PC-9 (cell line): Measurements from ENCODE around the gene CIBAR2. TPM values are rescaled to one million over a fixed set of nuclear protein-coding genes. Genes with fewer than 3 reads are reported as not detected.

Experiments
- BruUV-seq: library from RNA; stranded (reverse); fragments of 400-500 nt; replicated peaks from 2 replicates; lab custom pipeline; 2021; lab: Mats Ljungman, UMichigan
- CTCF ChIA-PET: fragments of 300-600 bp; sonication (Branson Sonifier 250); formaldehyde crosslinking; loops from one replicate; lab custom pipeline; 2022; ENCODE audit warnings: antibody characterized with exemption; lab: Charles Lee
- POLR2A ChIA-PET: fragments of 300-600 bp; sonication (Branson Sonifier 250); formaldehyde crosslinking; loops from one replicate; lab custom pipeline; 2022; ENCODE audit warnings: antibody characterized with exemption; ENCODE audit not compliant: unreplicated experiment; lab: Charles Lee
- DNase-seq, 2 experiments: peaks; one replicate each; pipeline versions ENCODE4 v3.0.0 to v3.0.0-alpha.2; 2015 to 2022; ENCODE audit warnings: mixed read lengths in 1 of 2
- H2AFZ ChIP-seq: fragments of 200-600 bp; sonication (generic); 2 replicates; pipeline ENCODE4 v1.8.1; 2017; ENCODE audit warnings: antibody characterized with exemption
- H3F3A ChIP-seq: fragments of 200-600 bp; sonication (generic); 2 replicates; pipeline ENCODE4 v1.8.1; 2017; ENCODE audit warnings: antibody characterized with exemption, mild to moderate bottlenecking, low read depth; ENCODE audit not compliant: insufficient read depth
- H3K27ac ChIP-seq: fragments of 200-600 bp; sonication (generic); 2 replicates; pipeline ENCODE4 v1.6.1; 2016; ENCODE audit warnings: mixed run types
- H3K27me3 ChIP-seq: fragments of 200-600 bp; sonication (generic); 2 replicates; pipeline ENCODE4 v1.6.1; 2016; ENCODE audit warnings: low read depth, mixed run types; ENCODE audit not compliant: insufficient read depth
- H3K36me3 ChIP-seq: fragments of 200-600 bp; sonication (generic); 2 replicates; pipeline ENCODE4 v1.6.1; 2016; ENCODE audit warnings: low read depth, mixed run types
- H3K4me1 ChIP-seq: fragments of 200-600 bp; sonication (generic); replicated peaks from 2 replicates; pipeline ENCODE4 v1.6.1; 2016; ENCODE audit warnings: mixed run types; ENCODE audit not compliant: insufficient read depth
- H3K4me2 ChIP-seq: fragments of 200-600 bp; sonication (generic); 2 replicates; pipeline ENCODE4 v1.6.1; 2017; ENCODE audit warnings: mixed run types
- H3K4me3 ChIP-seq: fragments of 200-600 bp; sonication (generic); 2 replicates; pipeline ENCODE4 v1.6.1; 2016; ENCODE audit warnings: mixed run types
- H3K79me2 ChIP-seq: fragments of 200-600 bp; sonication (generic); 2 replicates; pipeline ENCODE4 v1.6.1; 2017; ENCODE audit warnings: low read depth, mixed run types
- H3K9me2 ChIP-seq: fragments of 200-600 bp; sonication (generic); 2 replicates; pipeline ENCODE4 v1.8.1; 2017; ENCODE audit warnings: mild to moderate bottlenecking; ENCODE audit not compliant: insufficient read depth
- H3K9me3 ChIP-seq: fragments of 200-600 bp; sonication (generic); 2 replicates; pipeline ENCODE4 v1.8.1; 2016; ENCODE audit warnings: low read depth; ENCODE audit not compliant: insufficient read depth
- H4K20me1 ChIP-seq: fragments of 200-600 bp; sonication (generic); 2 replicates; pipeline ENCODE4 v1.8.1; 2017; ENCODE audit not compliant: insufficient read depth
- EZH2 ChIP-seq: fragments of 200-600 bp; sonication (generic); IDR thresholded peaks from 2 replicates; pipeline ENCODE4 v1.8.0; 2017; ENCODE audit warnings: antibody characterized with exemption, low read depth
- intact Hi-C: fragments of 100-400 bp; cut with micrococcal nuclease; formaldehyde crosslinking; loops from one replicate; pipeline ENCODE4 v1.10.0; 2022; ENCODE audit not compliant: unreplicated experiment
- total RNA-seq: library from RNA; stranded (reverse); gene quantifications from 2 replicates; pipeline ENCODE4 v1.2.3, GENCODE V29; 2021
- TF ChIP-seq, protein P1 (sequence below): fragments of 200-600 bp; sonication (generic); conservative IDR thresholded peaks from 2 replicates; pipeline ENCODE4 v1.6.1; 2017; ENCODE audit warnings: mixed run types, antibody characterized with exemption, mild to moderate bottlenecking, moderate library complexity

CIBAR2 gene
- total RNA-seq, 1 experiment from 2014 or later: not detected

DNA sequence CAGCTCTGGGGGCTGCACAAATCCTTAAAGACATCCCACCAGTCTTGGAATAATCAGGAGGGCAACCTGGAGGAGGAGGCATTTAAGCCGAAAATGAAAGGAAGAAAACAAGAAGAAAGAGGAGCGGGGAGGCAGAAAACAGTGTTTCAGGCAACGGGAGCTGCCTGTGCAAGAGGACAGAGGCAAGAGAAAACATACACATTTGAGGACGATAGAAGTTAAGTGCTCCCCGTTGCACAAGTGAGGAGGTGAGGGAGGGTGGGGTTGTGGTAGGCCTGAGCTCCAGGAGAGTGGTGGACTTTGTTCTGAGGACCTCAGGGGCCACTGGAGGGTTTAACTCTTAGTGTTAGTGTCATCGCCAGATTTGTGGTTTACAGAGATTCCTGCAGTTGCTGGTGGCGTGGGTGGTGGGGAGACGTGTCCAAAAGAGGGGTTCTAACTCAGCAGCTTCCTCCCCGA lies 27.6 kb upstream of the CIBAR2 start:
- CTCF ChIA-PET: no interaction called here
- Histone ChIP-seq H3K27ac (no peak overlapping the region), H3K79me2 (no peaks in the 10 kb centered on the region), H4K20me1 (no peaks in the 10 kb centered on the region), H3K36me3 (no peaks in the 10 kb centered on the region), H3K4me3 (no peak overlapping the region), H3K4me1 (peaks cover 15% of the 10 kb centered on the region), H3K27me3 (peaks cover 16% of the 10 kb centered on the region), H3K4me2 (no peak overlapping the region), H2AFZ (no peak overlapping the region), H3K9me2 (no peaks in the 10 kb centered on the region), H3K9me3 (no peaks in the 10 kb centered on the region), H3F3A (peaks cover 7% of the 10 kb centered on the region; the same call in 1 of the 2 replicates)
- intact Hi-C loops: no loop called here
- no peak for DNase-seq
- POLR2A ChIA-PET: interaction anchor here (0.6 kb wide), 1 partner anchor 64 kb away, joined by 3 read pairs; no protein-coding TSS in a partner anchor
- BruUV-seq: no TSS peak
- no peak for TF ChIP-seq EZH2
- TF ChIP-seq, protein P1, sequence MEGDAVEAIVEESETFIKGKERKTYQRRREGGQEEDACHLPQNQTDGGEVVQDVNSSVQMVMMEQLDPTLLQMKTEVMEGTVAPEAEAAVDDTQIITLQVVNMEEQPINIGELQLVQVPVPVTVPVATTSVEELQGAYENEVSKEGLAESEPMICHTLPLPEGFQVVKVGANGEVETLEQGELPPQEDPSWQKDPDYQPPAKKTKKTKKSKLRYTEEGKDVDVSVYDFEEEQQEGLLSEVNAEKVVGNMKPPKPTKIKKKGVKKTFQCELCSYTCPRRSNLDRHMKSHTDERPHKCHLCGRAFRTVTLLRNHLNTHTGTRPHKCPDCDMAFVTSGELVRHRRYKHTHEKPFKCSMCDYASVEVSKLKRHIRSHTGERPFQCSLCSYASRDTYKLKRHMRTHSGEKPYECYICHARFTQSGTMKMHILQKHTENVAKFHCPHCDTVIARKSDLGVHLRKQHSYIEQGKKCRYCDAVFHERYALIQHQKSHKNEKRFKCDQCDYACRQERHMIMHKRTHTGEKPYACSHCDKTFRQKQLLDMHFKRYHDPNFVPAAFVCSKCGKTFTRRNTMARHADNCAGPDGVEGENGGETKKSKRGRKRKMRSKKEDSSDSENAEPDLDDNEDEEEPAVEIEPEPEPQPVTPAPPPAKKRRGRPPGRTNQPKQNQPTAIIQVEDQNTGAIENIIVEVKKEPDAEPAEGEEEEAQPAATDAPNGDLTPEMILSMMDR: no peak

DNA sequence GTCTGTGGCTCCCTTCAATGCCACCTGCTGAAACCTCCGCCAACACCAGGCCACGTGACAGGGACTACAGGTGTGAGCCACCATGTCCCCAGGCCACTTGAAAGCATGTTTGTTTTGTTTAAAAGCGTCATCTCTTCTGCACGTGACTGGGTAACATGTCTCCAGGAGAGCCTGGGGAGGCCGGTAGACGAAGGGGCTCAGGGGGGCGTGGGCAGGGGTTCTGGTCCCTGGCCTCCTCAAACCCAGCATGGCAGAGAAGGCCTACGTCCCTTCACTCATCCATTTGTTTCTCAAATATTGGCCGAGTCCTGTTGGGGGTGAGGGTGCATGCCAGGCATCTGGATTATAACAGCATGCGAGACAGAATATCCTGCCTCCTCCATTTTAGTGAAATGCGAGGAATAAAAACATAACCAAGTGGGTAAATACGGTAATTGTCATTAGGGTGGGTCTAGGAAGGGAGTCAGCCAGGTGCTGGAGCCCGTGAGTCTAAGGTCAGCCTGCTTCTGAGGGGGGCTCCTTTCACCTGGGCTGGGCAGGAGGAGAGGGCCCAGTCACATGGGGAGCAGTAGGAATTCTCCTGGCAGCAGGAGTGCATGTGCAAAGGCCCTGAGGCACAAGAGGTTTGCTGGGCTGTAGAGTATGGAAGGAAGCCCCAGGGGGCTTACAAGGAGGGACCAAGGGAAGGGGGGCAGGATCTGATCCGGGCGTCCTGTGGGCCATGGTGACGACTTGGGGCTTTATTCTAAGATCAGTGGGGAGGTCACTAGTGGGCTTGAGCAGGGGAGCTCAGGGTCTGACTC lies 26.8 kb upstream of the CIBAR2 start:
- BruUV-seq: no TSS peak
- Histone ChIP-seq H3K9me2 (no peaks in the 10 kb centered on the region), H4K20me1 (no peaks in the 10 kb centered on the region), H3K4me3 (no peak overlapping the region), H3K4me2 (no peak overlapping the region), H3K27me3 (peaks cover 14% of the 10 kb centered on the region; the same call in 1 of the 2 replicates), H3K36me3 (no peaks in the 10 kb centered on the region), H3K27ac (no peak overlapping the region), H3K9me3 (no peaks in the 10 kb centered on the region), H3F3A (no peaks in the 10 kb centered on the region; the same call in 1 of the 2 replicates), H3K79me2 (no peaks in the 10 kb centered on the region), H2AFZ (no peak overlapping the region), H3K4me1 (peaks cover 10% of the 10 kb centered on the region; the same call in 1 of the 2 replicates)
- intact Hi-C loops: no loop called here
- DNase-seq: no peak
- TF ChIP-seq, protein P1: no peak
- TF ChIP-seq EZH2: no peak
- CTCF ChIA-PET: no interaction called here
- POLR2A ChIA-PET: no interaction called here

- peak overlapping the region; percentile 44; the same call in 1 of the 2 replicates for H3K4me3 ChIP-seq
- H4K20me1 ChIP-seq: no peaks in the 10 kb centered on the region
- H3K27ac ChIP-seq: no peak overlapping the region
- ChIA-PET CTCF (no interaction called here), POLR2A (no interaction called here)
- TF ChIP-seq, protein P1: no peak
- TF ChIP-seq EZH2: no peak
- no peaks in the 10 kb centered on the region for H3K79me2 ChIP-seq
- intact Hi-C loops: no loop called here
- H2AFZ ChIP-seq: peak overlapping the region; percentile 54; the same call in 1 of the 2 replicates
- H3K36me3 ChIP-seq: no peaks in the 10 kb centered on the region
- peak overlapping the region; percentile 76 for H3K4me2 ChIP-seq
- H3K4me1 ChIP-seq: peaks cover 8% of the 10 kb centered on the region; the same call in 1 of the 2 replicates
- H3F3A ChIP-seq: no peaks in the 10 kb centered on the region; the same call in 1 of the 2 replicates
- H3K9me2 ChIP-seq: no peaks in the 10 kb centered on the region
- no TSS peak for BruUV-seq
- peaks cover 14% of the 10 kb centered on the region; the same call in 1 of the 2 replicates for H3K27me3 ChIP-seq
- no peak for DNase-seq
- H3K9me3 ChIP-seq: no peaks in the 10 kb centered on the region
Measured at GRCh38 chr16:85138073-85138824, 26.0 kb upstream of the CIBAR2 start.
